Measurements from ENCODE around the gene EIF4G1. TPM values are rescaled to one million over a fixed set of nuclear protein-coding genes. Genes with fewer than 3 reads are reported as not detected.

EIF4G1 gene
- total and polyA plus RNA-seq, 2 of the 8 experiments (the other 6 are each of a cell fraction or from before 2014, with no cell fraction given) = 318 to 473 TPM

DNA sequence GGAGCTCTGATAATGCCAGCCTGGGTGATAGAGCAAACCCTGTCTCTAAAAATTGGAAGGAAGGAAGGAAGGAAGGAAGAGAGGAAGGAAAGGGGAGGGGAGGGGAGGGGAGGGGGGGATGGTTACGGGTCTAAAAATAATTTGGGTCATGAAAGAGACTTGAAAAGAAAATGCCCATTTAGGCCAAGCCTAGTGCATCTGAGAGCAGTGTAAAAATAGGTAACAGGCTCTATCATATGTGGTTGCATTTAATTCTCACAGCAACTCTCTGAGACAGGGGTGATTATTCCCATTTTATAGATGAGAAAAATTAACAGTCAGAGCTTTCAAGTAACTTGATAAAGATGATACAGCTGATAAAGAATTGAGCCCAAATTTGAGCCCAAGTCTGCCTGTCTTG, 42.1 kb upstream of the EIF4G1 start (continued):
- TF ChIP-seq, protein P1, sequence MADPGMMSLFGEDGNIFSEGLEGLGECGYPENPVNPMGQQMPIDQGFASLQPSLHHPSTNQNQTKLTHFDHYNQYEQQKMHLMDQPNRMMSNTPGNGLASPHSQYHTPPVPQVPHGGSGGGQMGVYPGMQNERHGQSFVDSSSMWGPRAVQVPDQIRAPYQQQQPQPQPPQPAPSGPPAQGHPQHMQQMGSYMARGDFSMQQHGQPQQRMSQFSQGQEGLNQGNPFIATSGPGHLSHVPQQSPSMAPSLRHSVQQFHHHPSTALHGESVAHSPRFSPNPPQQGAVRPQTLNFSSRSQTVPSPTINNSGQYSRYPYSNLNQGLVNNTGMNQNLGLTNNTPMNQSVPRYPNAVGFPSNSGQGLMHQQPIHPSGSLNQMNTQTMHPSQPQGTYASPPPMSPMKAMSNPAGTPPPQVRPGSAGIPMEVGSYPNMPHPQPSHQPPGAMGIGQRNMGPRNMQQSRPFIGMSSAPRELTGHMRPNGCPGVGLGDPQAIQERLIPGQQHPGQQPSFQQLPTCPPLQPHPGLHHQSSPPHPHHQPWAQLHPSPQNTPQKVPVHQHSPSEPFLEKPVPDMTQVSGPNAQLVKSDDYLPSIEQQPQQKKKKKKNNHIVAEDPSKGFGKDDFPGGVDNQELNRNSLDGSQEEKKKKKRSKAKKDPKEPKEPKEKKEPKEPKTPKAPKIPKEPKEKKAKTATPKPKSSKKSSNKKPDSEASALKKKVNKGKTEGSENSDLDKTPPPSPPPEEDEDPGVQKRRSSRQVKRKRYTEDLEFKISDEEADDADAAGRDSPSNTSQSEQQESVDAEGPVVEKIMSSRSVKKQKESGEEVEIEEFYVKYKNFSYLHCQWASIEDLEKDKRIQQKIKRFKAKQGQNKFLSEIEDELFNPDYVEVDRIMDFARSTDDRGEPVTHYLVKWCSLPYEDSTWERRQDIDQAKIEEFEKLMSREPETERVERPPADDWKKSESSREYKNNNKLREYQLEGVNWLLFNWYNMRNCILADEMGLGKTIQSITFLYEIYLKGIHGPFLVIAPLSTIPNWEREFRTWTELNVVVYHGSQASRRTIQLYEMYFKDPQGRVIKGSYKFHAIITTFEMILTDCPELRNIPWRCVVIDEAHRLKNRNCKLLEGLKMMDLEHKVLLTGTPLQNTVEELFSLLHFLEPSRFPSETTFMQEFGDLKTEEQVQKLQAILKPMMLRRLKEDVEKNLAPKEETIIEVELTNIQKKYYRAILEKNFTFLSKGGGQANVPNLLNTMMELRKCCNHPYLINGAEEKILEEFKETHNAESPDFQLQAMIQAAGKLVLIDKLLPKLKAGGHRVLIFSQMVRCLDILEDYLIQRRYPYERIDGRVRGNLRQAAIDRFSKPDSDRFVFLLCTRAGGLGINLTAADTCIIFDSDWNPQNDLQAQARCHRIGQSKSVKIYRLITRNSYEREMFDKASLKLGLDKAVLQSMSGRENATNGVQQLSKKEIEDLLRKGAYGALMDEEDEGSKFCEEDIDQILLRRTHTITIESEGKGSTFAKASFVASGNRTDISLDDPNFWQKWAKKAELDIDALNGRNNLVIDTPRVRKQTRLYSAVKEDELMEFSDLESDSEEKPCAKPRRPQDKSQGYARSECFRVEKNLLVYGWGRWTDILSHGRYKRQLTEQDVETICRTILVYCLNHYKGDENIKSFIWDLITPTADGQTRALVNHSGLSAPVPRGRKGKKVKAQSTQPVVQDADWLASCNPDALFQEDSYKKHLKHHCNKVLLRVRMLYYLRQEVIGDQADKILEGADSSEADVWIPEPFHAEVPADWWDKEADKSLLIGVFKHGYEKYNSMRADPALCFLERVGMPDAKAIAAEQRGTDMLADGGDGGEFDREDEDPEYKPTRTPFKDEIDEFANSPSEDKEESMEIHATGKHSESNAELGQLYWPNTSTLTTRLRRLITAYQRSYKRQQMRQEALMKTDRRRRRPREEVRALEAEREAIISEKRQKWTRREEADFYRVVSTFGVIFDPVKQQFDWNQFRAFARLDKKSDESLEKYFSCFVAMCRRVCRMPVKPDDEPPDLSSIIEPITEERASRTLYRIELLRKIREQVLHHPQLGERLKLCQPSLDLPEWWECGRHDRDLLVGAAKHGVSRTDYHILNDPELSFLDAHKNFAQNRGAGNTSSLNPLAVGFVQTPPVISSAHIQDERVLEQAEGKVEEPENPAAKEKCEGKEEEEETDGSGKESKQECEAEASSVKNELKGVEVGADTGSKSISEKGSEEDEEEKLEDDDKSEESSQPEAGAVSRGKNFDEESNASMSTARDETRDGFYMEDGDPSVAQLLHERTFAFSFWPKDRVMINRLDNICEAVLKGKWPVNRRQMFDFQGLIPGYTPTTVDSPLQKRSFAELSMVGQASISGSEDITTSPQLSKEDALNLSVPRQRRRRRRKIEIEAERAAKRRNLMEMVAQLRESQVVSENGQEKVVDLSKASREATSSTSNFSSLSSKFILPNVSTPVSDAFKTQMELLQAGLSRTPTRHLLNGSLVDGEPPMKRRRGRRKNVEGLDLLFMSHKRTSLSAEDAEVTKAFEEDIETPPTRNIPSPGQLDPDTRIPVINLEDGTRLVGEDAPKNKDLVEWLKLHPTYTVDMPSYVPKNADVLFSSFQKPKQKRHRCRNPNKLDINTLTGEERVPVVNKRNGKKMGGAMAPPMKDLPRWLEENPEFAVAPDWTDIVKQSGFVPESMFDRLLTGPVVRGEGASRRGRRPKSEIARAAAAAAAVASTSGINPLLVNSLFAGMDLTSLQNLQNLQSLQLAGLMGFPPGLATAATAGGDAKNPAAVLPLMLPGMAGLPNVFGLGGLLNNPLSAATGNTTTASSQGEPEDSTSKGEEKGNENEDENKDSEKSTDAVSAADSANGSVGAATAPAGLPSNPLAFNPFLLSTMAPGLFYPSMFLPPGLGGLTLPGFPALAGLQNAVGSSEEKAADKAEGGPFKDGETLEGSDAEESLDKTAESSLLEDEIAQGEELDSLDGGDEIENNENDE (IDR thresholded peaks at IDR 0.05; ENCODE audit: insufficient replicate concordance, low read length) = no peak
- TF ChIP-seq BCL11A (IDR thresholded peaks at IDR 0.05; ENCODE audit: low read depth in 2 of 2, low read length in 2 of 2) = no peak
- TF ChIP-seq KDM1A (IDR thresholded peaks at IDR 0.05; ENCODE audit: borderline replicate concordance, low read length) = no peak
- no peak for TF ChIP-seq BACH1 (IDR thresholded peaks at IDR 0.05; ENCODE audit: low read length)
- TF ChIP-seq POLR2AphosphoS5 (IDR thresholded peaks at IDR 0.05; ENCODE audit: low read depth, low read length) = no peak
- no peak for TF ChIP-seq TBP (IDR thresholded peaks at IDR 0.05; ENCODE audit: low read depth, low read length)
- no peak for TF ChIP-seq CHD2 (IDR thresholded peaks at IDR 0.05; ENCODE audit: low read length)
- no peak for TF ChIP-seq EZH2 (IDR thresholded peaks at IDR 0.05; ENCODE audit: low read depth, low read length, severe bottlenecking)

Data from H1 (cell line).